ENCODE data around the gene CDC42BPB.

DNA sequence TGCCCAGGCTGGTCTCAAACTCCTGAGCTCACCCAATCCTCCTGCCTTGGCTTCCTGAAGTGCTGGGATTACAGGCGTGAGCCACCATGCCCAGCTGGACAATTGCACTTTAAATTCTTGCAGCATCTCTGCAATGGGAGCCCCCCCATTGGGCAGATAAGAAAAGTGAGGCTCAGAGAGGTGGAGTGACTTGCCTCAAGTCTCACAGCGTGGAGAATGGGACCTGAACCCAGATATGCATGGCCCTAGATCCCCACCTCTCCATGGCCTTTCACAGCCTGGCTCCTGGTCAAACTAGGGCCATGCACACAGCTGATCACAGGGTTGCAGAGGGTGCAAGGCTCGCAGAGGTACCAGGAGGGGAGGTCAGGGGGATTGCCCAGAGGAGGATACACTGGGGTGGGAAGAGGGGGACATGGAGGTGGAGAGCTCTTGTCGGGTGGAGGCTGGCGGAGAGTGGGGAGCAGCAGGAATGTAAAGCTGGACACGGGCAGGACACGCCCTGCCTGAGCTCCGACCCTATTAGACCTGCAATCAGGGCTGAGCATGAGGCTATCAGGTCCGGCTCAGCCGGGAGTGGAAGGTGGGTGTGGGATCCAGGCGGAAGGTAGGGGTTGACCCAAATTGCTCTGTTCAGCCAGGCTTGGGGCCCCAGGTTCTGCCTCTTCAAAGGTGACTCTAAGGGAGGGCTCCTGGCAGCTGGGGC, 44.1 kb upstream of the CDC42BPB start:
- TF ChIP-seq POLR2A (IDR thresholded peaks at IDR 0.05): no peak
- TF ChIP-seq CTCF (IDR thresholded peaks at IDR 0.05): no peak

Measured in vagina (tissue), 2 donors.